ENCODE data around the gene PIK3AP1.
"Not testable (repeated sequence)": the region's sequence is repeated elsewhere in the genome, so short reads cannot be mapped to it uniquely, and the experiment has no call there.

The PIK3AP1 gene

GRCh38 chr10:96756111-96756903 lies 36.0 kb upstream of the PIK3AP1 start:
- DNase-seq (ENCODE audit: extremely low read depth, low read depth), result no peak
- no peak for TF ChIP-seq CTCF (IDR thresholded peaks at IDR 0.05; ENCODE audit: low read depth, low read length)

GRCh38 chr10:96753956-96754355 lies 33.6 kb upstream of the PIK3AP1 start:
- TF ChIP-seq CTCF (IDR thresholded peaks at IDR 0.05; ENCODE audit: low read depth, low read length), result no peak

GRCh38 chr10:96752375-96752774 lies 32.1 kb upstream of the PIK3AP1 start:
- TF ChIP-seq CTCF (IDR thresholded peaks at IDR 0.05; ENCODE audit: low read depth, low read length), result no peak
- no peak for DNase-seq (ENCODE audit: extremely low read depth, low read depth)

More at GRCh38 chr10:96753956-96754355, 33.6 kb upstream of the PIK3AP1 start:
- no peak for DNase-seq (ENCODE audit: extremely low read depth, low read depth)

GRCh38 chr10:96750316-96750715 lies 30.0 kb upstream of the PIK3AP1 start:
- not testable (repeated sequence) for DNase-seq (ENCODE audit: extremely low read depth, low read depth)

GRCh38 chr10:96747734-96748550 lies 27.6 kb upstream of the PIK3AP1 start:
- TF ChIP-seq CTCF (IDR thresholded peaks at IDR 0.05; ENCODE audit: low read depth, low read length), result no peak
- no peak for DNase-seq (ENCODE audit: extremely low read depth, low read depth)

GRCh38 chr10:96746503-96746902 lies 26.2 kb upstream of the PIK3AP1 start:
- DNase-seq (ENCODE audit: extremely low read depth, low read depth), result no peak
- no peak for TF ChIP-seq CTCF (IDR thresholded peaks at IDR 0.05; ENCODE audit: low read depth, low read length)

- DNase-seq (ENCODE audit: extremely low read depth, low read depth), result no peak
- no peak for TF ChIP-seq CTCF (IDR thresholded peaks at IDR 0.05; ENCODE audit: low read depth, low read length)
These were observed 25.6 kb upstream of the PIK3AP1 start for GRCh38 chr10:96745950-96746349.

Measured in AG09319 (cell line).